Measurements from ENCODE around the gene PRKX.
"Not testable (repeated sequence)": the region's sequence is repeated elsewhere in the genome, so short reads cannot be mapped to it uniquely, and the experiment has no call there.

The PRKX gene

DNA sequence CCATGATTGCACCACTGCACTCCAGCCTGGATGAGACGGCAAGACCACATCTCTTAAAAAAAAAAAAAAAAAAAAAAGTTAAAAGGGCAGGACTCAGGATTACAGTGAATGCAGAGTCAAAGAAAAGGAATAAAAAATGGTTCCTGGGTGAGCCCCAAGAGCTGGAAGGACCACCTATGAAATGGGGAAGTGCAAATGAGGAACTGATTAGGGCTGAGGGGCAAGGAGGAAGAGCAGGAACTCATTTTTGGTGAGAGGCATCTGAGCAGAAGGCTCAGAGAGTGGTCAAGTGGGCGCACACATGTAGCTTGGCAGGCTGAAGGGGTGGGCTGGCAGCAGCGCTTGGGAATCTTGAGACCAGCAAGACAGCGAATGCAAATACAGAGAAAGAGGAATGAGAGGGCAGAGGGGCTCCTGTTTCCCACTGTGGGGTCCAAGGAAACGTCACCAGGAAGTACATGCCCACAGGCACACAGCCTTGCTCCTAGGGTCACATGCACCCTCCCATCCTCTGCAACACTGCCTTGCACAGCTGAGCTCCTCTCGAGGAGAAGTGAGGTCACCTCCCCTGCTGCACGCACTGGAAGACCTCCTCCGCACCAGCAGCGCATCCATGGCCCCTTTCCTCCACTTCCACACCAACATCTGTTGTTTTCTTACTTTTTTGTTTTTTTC, 49.7 kb downstream of the PRKX start:
- in situ Hi-C loops (cut with HindIII; ENCODE audit: low sequenced_read_pairs) = not testable (repeated sequence)

DNA sequence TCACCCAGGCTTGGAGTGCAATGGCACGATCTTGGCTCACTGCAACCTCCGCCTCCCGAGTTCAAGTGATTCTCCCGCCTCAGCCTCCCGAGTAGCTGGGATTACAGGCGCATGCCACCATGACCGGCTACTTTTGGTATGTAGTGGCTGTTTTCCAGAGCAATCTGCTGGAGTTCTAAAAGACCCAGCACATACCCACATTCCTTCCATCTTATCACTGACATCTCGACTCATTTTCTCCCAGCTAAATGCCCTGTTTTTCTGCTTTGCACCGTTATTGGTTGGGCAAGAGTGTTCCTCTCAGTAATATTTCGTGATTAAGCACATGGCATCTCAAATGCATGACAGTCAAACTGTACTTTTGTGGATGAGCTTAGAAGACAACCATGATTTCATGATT, 53.7 kb downstream of the PRKX start:
- in situ Hi-C loops (cut with HindIII; ENCODE audit: low sequenced_read_pairs) = no loop called here

DNA sequence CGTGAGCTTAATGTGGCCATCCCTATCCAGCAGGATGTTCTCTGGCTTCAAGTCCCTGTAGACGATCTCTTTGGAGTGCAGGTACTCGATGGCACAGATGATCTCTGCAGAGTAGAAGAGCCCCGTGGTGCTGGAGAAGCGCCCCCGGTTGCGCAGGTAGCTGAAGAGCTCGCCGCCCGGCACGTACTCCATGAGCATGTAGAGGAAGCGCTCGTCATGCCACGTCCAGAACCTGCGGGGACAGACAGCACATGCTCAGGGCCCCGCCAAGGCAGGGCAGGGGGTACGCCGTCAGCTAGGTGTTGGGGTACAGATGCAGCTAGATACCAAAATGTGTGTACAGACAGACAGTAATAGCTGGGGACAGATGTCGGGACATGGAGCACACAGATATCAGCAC, 58.3 kb downstream of the PRKX start:
- in situ Hi-C loops (cut with HindIII; ENCODE audit: low sequenced_read_pairs) = no loop called here

DNA sequence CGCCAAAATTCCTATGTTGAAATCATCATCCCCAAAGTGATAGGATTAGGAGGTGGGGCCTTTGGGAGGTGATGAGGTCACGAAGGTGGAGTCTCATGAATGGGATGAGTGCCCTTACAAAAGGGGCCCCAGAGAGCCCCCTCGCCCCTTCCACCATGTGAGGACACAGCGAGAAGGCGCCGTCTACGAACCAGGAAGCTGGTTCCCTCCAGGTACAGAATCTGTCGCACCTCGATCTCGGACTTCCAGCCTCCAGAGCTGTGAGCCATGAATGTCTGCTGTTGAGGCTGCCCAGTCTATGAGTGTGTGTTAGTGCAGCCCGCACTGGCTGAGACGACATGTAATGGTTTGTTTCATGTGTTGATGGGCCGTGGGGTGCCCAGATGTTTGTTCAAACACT, 60.3 kb downstream of the PRKX start:
- in situ Hi-C loops (cut with HindIII; ENCODE audit: low sequenced_read_pairs) = no loop called here

DNA sequence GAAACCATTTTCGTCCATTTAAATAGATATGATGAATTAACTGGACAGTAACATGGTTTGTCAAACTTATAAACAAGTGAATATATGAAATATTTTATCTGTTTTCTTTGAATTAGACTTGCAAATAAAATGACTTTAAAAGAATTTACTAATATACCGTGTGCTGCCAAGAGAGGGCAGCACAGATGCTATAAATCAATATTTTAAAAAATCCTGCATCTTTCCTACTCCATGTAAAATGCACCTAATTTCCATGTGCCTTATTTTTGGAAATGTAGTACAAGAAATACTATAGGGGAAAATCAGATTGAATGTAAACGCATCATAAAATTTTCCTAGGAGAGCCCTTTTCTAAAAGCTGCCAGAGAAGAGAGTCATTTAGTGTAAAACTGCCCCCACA, 62.2 kb downstream of the PRKX start:
- in situ Hi-C loops (cut with HindIII; ENCODE audit: low sequenced_read_pairs) = no loop called here

DNA sequence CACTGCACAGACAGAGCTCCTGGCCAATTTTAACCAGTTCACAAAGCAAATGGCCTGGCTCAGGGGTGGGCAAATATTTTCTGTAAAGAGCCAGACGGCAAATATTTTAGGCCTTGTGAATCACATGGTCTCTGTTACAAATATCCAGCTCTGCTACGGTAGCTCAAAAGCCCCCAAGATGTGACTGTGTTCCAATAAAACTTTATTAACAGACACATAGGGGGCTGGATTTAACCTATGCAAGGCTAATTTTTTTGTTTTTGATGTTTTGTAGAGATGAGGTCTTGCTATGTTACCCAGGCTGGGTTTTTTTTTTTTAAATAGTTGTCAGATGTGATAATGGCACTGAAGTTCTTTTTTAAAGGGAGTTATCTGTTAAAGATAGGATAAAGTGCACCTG, 65.4 kb downstream of the PRKX start:
- in situ Hi-C loops (cut with HindIII; ENCODE audit: low sequenced_read_pairs) = no loop called here

DNA sequence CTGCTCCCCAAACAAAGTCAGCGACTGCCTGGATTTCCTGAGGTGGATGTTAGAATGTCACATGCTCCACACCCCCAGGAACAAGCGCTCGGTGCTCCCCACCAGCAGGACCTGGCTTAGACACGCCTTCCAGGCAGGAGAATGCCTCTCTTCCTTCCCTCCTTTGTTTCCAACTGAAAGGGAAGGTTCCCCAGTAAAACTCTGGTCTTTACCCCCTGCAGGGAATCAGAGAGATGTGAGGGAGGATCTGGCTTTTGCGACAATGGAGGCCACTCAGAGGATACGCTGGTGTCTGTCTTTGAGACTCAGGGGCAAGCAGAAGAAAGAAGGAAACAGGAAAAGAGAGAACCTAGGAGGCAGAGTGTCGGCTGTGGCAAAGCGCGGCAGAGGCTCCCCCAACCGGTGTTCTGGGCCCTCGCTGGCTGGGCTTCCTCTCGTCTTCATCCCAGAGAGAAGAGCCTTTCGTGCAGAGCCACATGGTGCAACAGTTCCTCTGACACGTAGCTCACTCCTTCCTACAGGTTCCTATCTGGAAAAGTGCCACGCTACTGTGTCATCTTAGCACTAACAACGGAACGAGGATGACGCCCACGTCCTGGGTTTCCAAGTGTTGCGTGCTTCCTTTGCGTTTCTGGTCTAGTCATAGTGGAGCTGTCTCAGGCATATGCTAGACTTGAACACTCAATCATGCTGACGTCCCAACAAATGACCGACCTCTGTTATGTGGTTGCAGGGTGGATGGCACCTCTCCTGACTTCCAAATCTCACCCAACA, 73.4 kb downstream of the PRKX start:
- in situ Hi-C loops (cut with HindIII; ENCODE audit: low sequenced_read_pairs) = not testable (repeated sequence)

DNA sequence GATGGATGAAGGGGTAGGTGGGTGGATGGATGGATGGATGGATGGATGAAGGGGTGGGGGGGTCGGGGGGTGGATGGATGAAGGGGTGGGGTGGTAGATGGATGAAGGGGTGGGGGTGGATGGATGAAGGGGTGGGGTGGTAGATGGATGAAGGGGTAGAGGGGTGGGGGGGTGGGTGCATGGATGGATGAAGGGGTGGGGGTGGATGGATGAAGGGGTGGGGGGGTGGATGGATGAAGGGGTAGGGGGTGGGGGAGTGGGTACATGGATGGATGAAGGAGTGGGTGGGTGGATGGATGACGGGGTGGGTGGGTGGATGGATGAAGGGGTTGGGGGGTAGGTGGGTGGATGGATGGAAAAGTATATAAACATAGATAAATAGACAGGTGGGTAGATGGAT, 74.2 kb downstream of the PRKX start:
- in situ Hi-C loops (cut with HindIII; ENCODE audit: low sequenced_read_pairs) = no loop called here

DNA sequence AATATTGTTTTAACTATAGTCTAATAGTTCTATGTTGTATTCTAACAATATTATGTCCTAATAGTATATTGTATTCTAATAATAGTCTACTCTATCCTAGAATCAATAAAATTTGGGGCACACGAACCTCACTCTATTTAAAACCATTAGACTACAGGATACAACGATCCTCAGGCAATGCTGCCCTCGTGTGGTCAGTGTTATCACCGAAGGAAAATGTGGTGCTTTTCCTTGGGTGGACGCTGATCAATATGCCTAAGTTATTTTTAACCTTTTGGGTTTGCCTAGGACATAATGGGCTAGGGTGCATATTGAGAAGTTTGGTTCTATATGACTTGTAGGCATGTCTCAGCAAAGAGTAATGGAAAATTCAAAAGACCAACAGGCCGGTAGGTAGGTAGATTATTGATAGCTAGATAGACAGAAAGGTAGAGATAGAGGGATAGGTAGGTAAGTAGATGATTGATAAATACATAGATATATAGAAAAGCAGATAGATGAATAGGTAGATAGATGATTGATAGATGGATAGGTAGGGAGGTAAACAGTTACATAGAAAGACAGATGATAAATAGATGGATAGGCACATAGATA, 75.1 kb downstream of the PRKX start:
- in situ Hi-C loops (cut with HindIII; ENCODE audit: low sequenced_read_pairs) = no loop called here

DNA sequence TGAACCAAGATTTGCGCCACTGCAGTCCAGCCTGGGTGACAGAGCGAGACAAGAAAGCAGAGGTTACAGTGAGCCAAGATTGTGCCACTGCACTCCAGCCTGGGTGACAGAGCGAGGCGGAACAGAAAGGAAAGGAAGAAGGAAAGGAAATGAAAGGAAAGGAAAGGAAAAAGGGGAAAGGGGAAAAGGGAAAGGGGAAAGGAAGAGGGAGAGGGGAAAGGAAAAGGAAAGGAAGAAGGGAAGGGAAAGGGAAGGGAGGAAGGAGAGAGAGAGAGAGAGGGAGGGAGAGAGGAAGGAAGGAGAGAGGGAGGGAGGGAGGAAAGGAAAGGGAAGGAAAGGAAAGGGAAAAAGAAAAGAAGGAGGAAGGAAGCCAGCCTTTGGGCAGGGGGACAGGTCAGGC, 76.6 kb downstream of the PRKX start:
- in situ Hi-C loops (cut with HindIII; ENCODE audit: low sequenced_read_pairs) = no loop called here

DNA sequence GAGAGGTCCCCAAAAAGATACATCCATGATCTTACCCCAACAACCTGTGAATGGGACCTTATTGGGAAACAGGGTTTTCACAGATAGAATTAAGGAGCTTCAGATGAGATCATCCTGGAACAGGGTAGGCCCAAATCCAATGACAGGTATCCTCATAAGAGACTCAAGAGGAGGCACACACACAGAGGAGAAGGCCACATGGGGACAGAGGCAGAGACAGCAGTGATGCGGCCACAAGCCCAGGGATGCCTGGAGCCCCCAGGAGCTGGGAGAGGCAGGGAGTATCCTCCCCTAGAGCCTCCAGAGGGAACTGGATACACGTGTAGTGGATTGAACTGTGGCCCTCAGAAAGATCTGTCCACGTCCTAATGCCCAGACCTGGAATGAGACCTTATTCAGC, 82.3 kb downstream of the PRKX start:
- in situ Hi-C loops (cut with HindIII; ENCODE audit: low sequenced_read_pairs) = no loop called here

DNA sequence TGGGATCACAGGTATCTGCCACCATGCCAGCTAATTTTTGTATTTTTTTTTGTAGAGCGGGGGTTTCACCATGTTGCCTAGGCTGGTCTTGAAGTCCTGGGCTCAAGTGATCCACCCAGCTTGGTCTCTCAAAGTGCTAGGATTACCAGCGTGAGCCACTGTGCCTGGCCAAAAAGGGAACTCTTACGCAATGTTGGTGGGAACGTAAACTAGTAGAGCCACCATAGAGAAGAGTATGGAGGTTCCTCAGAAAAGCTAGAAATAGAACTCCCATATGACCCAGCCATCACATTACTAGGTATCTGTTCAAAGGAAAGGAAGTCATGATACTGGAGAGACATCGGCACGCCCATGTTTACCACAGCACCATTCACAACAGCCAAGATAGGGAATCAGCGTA, 85.9 kb downstream of the PRKX start:
- in situ Hi-C loops (cut with HindIII; ENCODE audit: low sequenced_read_pairs) = no loop called here

DNA sequence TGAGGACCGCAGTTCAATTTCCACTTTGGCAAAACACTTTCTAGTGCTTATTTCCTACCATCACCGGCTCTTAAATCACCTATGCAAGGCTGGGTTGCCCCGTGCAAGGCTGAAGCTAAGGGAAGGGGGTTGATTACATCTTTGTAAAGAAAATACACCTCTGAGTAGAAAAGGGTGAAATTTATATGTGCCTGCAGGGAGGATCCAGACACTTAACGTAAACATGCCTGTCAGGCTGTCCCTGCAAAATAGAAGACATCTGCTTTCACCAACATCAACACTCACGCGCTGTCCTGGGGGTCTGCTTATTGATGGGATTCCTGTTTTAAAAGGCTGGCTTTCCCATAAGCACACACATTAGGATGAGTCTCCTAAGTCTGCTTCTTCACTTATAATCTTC, 92.0 kb downstream of the PRKX start:
- in situ Hi-C loops (cut with HindIII; ENCODE audit: low sequenced_read_pairs) = no loop called here

DNA sequence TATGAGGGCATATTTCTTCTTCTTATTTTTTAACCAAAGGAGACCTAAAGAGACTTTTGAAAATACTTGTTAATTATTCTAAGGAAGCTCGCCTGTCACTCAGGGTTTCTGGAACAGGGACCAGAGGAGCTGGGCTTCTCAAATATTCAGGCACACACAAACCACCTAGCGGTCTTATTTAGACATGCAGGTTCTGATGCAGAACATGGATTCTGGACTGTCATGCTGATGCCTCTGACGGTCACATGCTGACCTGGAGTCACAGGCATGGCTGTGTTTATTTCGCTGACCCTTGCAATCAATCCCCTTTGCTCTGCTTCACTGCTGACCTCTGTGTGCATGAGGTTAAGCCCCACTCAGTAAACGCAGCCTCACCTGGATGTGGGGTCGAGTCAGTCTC, 101.7 kb downstream of the PRKX start:
- in situ Hi-C loops (cut with HindIII; ENCODE audit: low sequenced_read_pairs) = not testable (repeated sequence)

DNA sequence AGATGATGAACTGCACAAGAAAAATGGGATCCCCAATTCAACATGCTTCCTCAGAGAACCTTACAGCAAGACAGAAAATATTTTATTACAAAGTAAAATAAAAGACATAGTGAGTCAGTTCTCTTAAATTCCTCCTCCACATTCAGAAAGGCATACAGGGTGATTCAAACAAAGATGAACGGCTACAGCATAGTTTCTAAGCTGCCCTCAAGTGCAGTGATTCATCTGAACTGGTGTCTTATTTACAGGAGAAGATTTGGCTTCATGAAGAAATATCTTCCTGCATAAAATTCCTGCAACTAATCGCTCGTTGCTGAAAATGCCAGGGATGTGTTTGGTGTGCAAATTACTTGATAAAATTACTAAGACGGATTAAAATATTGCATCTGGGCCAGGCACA, 103.6 kb downstream of the PRKX start:
- in situ Hi-C loops (cut with HindIII; ENCODE audit: low sequenced_read_pairs) = no loop called here

DNA sequence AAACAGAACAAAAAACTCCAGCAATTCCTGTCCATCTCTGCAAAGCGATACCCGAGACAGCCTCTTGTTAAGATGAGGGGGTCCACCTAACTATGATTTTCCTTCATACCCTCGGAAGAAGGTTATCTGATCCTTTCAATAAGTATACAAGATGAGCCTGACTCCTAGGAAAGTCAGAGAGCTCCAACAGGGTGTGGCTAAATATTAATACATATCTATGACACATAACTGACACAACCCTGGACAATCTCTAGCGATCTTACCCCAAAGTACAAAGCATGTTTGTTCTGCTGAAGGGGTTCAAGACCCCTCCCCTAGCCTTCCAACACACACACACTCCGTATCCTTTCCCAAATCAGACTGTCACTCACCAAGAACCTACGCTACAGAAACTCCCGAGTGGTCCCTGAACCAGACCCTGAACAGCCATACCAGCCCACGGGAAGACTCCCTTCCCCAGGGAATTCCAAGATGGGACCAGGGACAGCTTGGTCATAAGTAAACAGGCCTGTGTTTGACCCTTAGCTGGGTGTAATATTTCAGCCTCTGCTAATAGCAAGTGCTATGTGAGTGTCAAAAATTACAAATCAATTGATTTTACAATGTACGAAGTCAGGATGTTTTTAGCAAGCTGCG, 110.3 kb downstream of the PRKX start:
- in situ Hi-C loops (cut with HindIII; ENCODE audit: low sequenced_read_pairs) = no loop called here

DNA sequence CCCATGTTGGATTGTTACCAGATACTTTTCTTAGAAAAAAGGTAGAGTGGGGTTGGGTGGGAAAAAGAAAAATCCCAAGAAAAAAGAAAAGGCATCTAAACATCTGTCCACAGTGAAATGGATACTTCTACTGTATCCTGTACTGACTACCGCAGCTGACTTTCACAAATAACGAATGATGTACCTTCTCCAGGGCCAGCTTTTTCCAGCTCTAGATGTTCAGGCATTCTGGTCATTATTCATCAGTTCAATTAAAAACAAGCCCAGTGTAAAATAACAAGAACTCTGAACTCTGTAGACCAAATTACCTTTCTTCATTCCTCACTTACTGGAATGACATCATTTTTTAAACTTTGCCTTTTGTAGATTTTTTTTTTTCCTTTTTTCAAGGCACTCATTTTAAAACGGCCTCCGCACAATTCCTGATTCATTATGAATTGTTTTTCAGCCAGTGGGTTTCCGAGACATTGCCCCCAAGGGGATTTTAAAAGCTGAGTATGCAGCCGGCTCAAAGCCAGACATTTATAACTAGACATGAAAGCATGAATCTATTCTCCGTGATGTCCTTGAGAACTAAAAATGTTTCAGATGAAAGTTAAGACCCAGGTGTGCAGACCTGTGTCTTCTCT, 113.5 kb downstream of the PRKX start:
- in situ Hi-C loops (cut with HindIII; ENCODE audit: low sequenced_read_pairs) = no loop called here

DNA sequence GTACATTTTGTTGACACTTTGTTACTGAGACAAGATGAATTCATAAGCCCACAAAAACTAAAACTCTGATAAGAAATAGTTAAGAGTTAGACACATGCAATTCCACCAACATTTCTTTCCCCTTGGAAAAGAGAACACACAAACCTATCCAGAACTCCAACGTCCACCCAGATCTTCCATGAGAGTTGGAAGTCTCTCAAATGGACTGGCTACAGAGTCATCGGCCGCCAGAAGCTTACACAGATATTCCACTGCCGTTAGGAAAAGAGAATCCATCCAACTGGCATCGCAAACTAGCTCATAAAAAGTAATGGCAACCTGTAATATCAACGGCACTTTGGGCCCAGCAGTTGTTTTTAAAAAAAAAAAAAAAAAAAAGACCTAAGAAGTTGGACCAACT, 114.7 kb downstream of the PRKX start:
- in situ Hi-C loops (cut with HindIII; ENCODE audit: low sequenced_read_pairs) = no loop called here

DNA sequence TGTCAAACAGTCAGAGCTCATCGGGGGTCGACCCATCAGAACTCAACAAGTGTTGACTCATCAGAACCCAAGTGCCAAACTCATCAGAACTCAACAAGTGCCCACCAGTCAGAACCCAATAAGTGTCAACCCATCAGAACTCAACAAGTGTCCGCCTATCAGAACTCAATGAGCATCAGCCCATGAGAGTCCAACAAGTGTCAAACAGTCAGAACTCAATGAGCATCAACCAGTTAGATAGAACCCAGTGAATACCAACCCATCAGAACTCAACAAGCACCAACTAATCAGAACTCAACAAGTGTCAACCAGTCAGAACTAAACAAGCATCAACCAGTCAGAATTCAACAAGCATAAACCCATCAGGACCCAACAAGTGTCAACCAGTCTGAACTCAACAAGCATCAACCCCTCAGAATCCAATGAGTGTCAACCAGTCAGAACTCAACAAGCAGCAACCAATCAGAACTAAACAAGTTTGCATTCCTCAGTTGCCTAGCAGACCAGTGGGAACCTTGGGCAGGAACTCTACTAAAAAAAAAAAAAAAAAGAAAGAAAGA, 115.3 kb downstream of the PRKX start:
- in situ Hi-C loops (cut with HindIII; ENCODE audit: low sequenced_read_pairs) = no loop called here

DNA sequence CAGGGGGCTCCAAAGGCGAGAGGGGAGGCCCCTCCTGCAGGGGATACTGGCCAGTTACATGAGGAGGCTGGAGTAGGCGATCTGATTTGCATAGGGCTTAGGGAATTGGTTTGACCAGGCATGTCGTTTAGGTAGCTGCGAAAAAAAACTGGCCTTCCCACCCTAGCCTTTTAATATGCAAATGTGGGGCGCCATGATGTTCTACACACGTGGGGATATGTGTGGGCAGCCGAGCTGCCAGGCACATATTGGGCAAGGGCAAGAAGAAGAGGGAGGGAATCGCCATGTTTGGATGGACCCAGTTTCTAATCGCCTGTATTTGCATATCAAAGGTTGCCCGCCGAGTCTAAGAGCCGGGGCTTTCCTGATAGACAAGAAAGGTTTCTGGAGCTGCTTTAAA, 121.3 kb downstream of the PRKX start:
- in situ Hi-C loops (cut with HindIII; ENCODE audit: low sequenced_read_pairs) = no loop called here

DNA sequence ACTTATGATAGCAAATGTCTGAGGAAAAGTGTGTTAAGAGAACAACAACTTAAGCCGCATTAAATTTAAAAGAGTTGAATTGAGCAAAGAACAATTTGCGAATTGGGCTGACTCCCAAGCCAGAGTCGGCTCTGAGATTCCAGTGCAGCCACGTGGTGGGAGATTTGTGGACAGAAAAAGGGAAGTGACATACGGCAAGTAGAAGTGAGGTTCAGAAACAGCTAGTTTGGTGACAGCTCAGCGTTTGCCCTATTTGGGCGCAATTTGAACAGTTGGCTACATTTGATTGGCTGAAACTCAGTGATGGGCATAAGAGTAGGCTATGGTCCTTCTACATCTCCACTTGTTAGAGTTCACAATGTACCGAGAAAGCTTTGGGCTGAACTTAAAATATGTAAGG, 124.0 kb downstream of the PRKX start:
- in situ Hi-C loops (cut with HindIII; ENCODE audit: low sequenced_read_pairs) = no loop called here
